ENCODE measurements around the gene ACKR1. TPM values are rescaled to one million over a fixed set of nuclear protein-coding genes. Genes with fewer than 3 reads are reported as not detected.

Gene ACKR1
- polyA plus RNA-seq, 1 donor (not counting 4 experiments of a cell fraction or from before 2014, with no cell fraction given): not detected

DNA sequence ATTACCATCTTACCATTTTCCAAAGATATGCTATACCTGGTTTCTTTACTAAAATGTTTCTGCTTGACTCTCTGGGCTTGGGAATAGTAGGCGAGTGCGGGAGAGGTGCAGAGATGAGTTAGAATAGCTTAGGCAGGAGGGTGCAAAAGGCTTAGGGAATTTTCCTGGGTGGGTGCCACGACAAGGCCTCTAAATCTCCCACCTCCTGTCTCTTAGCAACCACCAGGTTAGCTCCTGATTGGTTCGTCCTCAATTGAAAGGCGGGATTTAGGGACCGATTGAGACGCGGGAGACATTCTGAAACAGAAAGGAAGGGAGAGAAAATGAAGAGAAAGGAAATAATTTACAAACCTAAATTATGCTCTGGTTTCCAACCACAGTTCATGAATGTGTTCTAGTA lies 3.1 kb downstream of the ACKR1 start:
- H3K27me3 ChIP-seq (ENCODE audit: control insufficient read depth, extremely low read depth, insufficient read depth, low read length): peaks cover 21% of the 10 kb centered on the region
- H3K4me2 ChIP-seq (ENCODE audit: control insufficient read depth, extremely low read depth, insufficient read depth, low read depth, low read length): no peak overlapping the region
- no peaks in the 10 kb centered on the region for H3K4me1 ChIP-seq (ENCODE audit: control insufficient read depth, extremely low read depth, insufficient read depth, low read length)
- no peak overlapping the region for H3K27ac ChIP-seq (ENCODE audit: control insufficient read depth, insufficient read depth, low read length)
- TF ChIP-seq EZH2 (IDR thresholded peaks at IDR 0.05; ENCODE audit: low read length) (no peak), CTCF (optimal IDR thresholded peaks at IDR 0.05 in 1 of 3, IDR thresholded peaks at IDR 0.05 in 1 of 3, conservative IDR thresholded peaks at IDR 0.05 in 1 of 3; ENCODE audit: extremely low read depth in 1 of 3, insufficient read depth in 2 of 3, low read length in 3 of 3) (no peak)
- no peak overlapping the region for H3K9ac ChIP-seq (ENCODE audit: control insufficient read depth, extremely low read depth, insufficient read depth, low read length)
- no peaks in the 10 kb centered on the region for H3K79me2 ChIP-seq (ENCODE audit: control insufficient read depth, insufficient read depth, low read length)
- no peak for FAIRE-seq
- H4K20me1 ChIP-seq (ENCODE audit: control insufficient read depth, extremely low read depth, insufficient read depth, low read length): no peaks in the 10 kb centered on the region
- no peak overlapping the region for H2AFZ ChIP-seq (ENCODE audit: control insufficient read depth, low read length)
- H3K36me3 ChIP-seq (ENCODE audit: control insufficient read depth in 2 of 2, extremely low read depth in 1 of 2, insufficient read depth in 2 of 2, low read length in 2 of 2): no peaks in the 10 kb centered on the region
- no peak for DNase-seq (ENCODE audit: low read depth, low spot score)
- dilution Hi-C loops (cut with MboI; ENCODE audit: extremely low pct_ligation_motif_present, low sequenced_read_pairs): no loop called here
- H3K9me1 ChIP-seq (ENCODE audit: control insufficient read depth, extremely low read depth, insufficient read depth, low read length): no peaks in the 10 kb centered on the region
- no peak overlapping the region for H3K4me3 ChIP-seq (ENCODE audit: control insufficient read depth in 2 of 3, extremely low read depth in 1 of 3, insufficient read depth in 2 of 3, low read depth in 1 of 3, low read length in 3 of 3)
- H3K9me3 ChIP-seq (ENCODE audit: control insufficient read depth, low read depth, low read length): no peaks in the 10 kb centered on the region

DNA sequence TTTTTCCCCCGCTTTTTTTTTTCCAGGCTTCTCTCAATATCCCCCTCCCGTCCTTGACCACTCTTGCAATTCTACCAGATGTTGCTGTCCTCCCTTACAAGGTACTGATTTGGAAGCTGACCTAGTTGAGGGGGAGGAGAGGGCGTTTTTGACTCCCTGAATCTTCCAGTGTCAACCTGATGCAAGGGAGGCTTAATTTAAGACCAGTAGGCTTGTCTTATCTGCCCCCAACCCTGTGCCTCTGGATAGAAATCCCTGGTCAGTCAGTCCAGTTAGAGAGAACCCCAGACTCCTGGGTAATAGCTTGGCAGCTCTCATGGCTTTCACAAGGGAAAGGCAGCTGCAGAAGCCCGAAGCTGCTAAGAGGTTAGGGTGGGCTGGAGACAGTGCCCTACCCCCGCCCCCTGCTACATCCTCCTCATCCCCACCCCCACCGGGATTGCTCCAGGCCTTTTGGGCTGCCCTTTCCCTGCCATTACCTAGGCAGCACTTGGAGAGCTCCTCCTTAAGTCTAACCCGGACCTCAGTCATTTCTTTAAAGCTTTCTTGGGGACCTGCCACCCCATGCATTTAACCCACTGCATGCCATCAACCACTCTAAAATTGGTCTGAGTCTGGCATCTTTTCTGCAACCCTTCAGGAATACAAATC lies 3.6 kb downstream of the ACKR1 start:
- peaks cover 21% of the 10 kb centered on the region for H3K27me3 ChIP-seq (ENCODE audit: control insufficient read depth, extremely low read depth, insufficient read depth, low read length)
- H3K4me3 ChIP-seq (ENCODE audit: control insufficient read depth in 2 of 3, extremely low read depth in 1 of 3, insufficient read depth in 2 of 3, low read depth in 1 of 3, low read length in 3 of 3): no peak overlapping the region
- H2AFZ ChIP-seq (ENCODE audit: control insufficient read depth, low read length): no peak overlapping the region
- no peak overlapping the region for H3K27ac ChIP-seq (ENCODE audit: control insufficient read depth, insufficient read depth, low read length)
- H3K9me1 ChIP-seq (ENCODE audit: control insufficient read depth, extremely low read depth, insufficient read depth, low read length): no peaks in the 10 kb centered on the region
- no peak overlapping the region for H3K4me2 ChIP-seq (ENCODE audit: control insufficient read depth, extremely low read depth, insufficient read depth, low read depth, low read length)
- H4K20me1 ChIP-seq (ENCODE audit: control insufficient read depth, extremely low read depth, insufficient read depth, low read length): no peaks in the 10 kb centered on the region
- H3K79me2 ChIP-seq (ENCODE audit: control insufficient read depth, insufficient read depth, low read length): no peaks in the 10 kb centered on the region
- no peak for FAIRE-seq
- no peaks in the 10 kb centered on the region for H3K9me3 ChIP-seq (ENCODE audit: control insufficient read depth, low read depth, low read length)
- dilution Hi-C loops (cut with MboI; ENCODE audit: extremely low pct_ligation_motif_present, low sequenced_read_pairs): no loop called here
- H3K36me3 ChIP-seq (ENCODE audit: control insufficient read depth in 2 of 2, extremely low read depth in 1 of 2, insufficient read depth in 2 of 2, low read length in 2 of 2): no peaks in the 10 kb centered on the region
- no peaks in the 10 kb centered on the region for H3K4me1 ChIP-seq (ENCODE audit: control insufficient read depth, extremely low read depth, insufficient read depth, low read length)
- H3K9ac ChIP-seq (ENCODE audit: control insufficient read depth, extremely low read depth, insufficient read depth, low read length): no peak overlapping the region
- TF ChIP-seq EZH2 (IDR thresholded peaks at IDR 0.05; ENCODE audit: low read length) (no peak), CTCF (optimal IDR thresholded peaks at IDR 0.05 in 1 of 3, IDR thresholded peaks at IDR 0.05 in 1 of 3, conservative IDR thresholded peaks at IDR 0.05 in 1 of 3; ENCODE audit: extremely low read depth in 1 of 3, insufficient read depth in 2 of 3, low read length in 3 of 3) (no peak)
- DNase-seq (ENCODE audit: low read depth, low spot score): no peak

Measured in keratinocyte (primary cell).